Measurements from ENCODE around the gene MRAS.

The MRAS gene

DNA sequence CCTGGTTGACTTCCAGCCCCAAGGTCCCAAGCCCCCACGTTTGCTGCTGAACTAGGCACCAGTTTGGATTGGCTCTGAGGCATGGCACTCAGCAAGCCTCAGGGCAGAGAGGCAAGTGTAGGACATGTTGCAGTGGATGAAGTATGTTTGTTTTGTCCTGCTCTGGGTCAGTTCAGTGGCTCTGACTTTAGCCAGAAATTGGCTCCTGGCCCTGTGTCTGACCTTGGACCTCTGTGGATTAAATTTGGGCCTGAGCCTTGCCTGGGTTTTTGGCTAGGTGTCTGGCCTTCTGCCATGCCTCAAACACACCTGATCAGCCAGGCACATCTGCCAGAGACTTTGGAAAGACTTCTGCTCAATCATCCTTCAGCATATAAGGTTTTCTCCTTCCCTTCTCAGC, 3.6 kb upstream of the MRAS start:
- DNase-seq, result no peak

DNA sequence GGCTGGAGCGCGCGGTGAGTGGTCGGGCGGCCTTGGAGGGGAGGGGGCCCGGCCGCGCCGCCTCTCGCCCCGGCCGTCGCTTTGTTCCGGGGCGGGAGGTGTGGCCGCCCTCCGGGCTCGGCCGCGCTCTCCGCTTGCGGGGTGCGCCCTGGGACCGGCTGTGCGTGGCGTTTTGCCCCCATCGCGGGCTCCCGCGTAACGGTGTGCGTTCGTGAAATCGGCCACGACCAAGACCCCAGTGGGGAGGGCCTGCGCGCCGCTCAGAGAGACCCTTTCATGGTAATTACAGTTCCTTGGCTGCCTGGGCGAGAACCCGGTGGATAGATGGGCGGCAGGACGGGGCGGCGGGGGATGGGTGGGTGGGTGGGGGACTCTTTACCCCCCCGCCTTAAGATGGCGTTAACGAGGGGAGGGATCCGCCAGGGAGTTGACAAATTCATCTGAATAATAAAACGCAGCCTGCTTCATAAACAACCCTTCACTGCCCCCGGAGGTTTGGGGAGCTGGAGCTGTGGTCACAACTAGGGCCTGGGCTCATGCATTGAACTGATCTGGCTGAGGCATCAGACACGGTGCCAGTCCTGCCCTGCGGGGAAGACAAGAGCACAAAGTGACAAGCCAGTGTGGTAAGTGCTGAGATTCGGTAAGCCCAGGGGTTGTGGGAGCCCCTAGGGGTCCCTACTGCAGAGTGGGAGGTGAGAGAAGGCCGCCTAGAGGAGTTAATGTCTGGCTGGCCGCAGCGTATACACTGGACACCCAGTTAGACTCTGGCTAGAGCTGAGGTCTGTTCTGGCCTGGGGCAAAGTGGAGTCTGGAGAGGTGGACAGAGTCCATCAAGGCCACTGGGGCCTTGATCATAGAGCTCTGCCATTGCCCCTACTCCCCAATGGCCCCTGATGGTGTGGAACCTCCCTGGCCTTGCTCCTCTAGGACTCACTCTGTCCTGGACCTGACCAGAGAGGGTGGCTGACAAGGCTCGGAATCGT, 668 bp downstream of the MRAS start:
- DNase-seq, result no peak

DNA sequence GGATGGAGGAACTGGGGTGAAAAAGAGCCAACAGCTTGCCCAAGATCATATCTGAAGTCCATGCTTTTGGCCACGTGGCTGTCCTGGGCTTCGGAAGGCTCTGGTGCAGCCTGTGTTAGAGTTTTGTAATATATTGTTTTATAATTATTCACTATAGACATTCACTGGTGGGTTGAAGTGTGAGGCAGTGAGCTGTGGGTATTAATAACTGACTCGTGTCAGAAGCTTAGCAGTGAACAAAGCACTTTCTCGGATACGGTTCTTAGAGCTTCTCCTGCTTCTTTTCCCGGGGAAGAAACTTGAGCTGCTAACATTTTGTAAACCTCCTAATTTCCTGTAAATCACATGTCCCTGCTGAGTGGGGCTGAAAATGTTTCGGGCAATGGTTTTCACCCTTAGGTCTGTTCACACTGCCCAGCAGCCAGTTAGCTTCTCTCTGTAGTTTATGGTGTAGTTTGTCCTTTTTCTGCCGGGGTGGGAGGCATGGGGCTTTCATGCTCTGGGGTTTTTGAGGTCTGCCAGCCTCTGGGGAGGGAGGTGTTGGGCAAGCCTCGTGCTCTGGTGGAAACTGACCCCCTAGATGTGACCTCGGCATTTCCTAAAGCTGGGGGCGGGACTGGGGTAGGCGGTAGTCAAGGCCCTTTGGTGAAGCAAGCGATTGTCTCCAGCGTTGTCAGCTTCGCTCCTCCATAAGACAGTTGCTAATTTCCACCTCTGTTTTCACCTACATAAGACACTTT, 1.7 kb downstream of the MRAS start:
- DNase-seq, result no peak

DNA sequence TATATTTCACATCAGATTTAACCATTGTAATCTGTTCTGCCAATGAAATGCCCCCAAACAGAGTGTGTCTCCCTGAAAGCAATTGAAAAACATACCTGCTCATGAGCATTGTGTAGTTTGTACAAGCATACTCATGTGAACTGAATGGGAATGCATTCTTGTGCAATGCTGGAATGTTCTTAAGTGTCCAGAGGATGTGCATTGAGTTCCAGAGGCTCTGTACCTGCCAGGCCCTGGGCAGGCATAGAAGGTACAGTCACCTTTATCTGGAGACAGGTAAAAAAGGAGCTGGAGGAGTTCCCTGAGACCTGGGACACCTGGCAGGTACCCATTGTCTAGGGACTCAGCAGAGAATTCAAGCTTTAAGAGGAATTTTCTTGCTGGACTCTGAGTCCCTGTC, 2.8 kb downstream of the MRAS start:
- no peak for DNase-seq

DNA sequence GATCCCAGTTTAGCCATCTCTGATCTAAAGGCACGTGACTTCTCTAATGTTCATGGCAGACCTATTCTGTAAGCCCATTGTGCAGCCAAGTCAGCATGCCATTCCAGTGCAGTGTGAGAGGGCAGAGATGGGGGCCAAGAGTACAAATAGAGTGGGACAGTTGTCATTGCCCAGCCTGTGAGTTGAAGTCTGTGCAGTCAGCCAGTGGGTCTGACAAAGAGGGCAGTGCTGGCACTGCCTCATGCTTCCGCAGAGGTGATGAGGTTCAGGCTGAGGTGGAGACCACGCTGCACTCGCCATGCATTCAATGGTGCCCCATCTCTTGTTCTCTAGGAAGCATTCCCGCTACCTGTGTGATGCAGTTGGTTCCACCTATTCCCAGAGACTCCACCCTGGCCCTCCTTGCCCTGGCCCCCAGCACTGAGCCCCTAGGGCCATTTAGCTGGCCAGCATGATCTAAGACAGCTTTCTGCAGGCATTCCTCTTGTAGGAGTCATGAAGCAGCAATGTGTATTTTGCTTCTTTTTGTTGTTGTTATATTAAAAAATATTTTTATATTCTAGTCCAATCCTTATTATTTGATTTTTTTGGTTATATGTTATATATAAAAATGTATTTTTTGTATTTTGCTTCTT, 3.7 kb downstream of the MRAS start:
- DNase-seq, result no peak

DNA sequence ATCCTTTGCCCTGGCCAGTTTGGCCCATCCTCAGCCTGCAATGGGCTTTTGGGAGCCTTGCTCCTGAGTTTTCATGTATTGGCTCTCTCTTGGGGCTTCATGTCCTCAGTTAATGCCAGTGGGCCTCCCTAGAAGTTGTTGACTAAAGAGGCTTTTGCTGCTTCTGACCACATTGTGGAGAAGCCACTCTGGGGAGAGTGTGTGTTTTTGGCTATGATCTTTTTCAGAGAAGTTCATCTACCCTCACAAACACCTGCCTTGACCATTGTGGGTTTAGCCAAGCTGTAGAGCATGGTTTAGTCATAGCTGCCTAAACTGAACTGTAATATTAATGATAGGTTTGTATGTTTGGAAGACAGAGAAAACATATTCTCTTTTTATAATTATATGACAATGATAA, 6.0 kb downstream of the MRAS start:
- DNase-seq, result no peak

DNA sequence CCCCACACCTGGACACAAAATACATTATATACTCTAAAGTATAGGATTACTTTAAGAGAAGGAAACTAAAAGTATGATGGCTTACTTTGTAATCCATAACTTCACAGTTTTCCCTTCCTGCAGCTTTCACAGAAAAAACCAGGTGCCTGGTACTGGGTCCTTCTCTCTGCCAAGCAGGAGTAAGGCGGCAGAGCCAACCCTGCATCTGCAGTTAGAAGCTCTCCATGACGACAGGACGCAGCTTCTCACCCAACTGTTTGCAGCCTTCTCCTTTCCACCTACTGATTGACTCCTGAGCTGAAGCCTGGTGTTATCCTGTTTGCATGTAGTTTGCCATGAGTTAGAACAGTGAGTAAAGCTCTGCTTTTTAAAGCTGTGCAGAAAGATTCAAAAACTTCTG, 6.7 kb downstream of the MRAS start:
- DNase-seq, result no peak

DNA sequence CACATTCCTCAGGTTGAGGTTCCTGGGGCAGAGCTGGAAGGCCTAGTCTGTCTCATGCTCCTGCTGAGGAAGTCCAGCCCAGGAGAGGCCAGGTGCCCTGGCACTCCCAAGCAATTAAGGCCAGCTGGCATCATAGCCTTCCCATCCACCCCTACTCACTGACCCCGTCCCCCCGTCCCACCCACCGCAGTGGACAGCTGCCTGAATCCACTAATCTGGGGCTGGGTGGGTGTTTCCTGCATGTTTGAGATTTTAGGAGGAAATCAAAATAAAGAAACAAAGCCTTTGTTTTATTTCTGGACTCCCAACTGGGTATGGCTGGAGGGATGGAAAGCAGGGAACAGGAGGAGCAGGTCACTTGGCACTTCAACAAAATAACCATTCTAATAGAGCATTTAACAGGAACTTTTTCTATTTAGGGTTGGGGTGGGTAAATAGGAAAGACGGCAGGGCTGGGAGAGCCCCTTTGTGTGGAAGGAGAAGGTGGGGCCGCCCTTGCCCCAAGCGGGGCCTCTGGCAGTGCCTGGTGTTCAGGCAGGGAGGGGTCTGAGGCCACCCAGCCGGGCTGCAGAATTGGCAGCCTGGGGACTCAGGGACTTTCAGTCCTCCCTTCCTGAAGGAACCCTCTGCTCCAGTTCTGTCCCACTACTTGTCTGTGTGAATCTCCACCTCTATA, 8.5 kb downstream of the MRAS start:
- no peak for DNase-seq

DNA sequence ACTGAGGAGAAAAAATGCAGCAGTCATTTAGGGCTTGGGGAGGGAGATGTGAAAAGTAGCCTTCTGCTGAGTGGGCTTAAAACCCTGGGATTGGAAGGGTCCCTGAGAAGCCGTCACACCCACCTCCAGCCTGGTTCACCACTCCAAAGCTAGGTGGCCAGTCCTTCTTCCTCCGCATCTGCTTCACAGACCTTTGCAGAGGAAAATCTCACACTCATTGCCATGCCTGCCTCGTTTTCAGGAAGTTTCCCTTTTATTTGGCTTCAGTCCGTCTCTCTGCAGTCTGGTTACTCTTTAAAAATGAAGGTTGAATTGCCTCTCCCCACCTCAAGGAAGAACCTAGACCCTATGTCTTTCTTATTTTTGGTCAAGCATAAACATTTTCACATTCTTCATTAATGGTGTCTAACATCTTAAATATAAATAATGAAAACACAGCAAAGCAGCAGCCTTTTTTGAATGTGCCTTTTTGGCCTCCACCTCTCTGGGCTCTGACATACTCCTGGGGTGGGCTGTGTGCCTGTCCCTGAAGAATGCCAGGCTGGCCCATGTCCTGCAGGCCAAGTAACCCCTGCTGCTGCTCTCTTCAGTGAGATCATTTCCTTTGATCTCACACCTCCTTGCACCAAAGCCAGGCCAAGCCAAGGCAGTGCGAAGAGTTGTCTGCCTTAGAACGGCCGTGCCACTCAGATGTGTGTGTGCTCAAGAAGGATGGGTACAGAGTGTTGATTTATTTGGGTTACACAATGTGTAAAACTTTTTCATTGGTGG, 11.0 kb downstream of the MRAS start:
- no peak for DNase-seq

DNA sequence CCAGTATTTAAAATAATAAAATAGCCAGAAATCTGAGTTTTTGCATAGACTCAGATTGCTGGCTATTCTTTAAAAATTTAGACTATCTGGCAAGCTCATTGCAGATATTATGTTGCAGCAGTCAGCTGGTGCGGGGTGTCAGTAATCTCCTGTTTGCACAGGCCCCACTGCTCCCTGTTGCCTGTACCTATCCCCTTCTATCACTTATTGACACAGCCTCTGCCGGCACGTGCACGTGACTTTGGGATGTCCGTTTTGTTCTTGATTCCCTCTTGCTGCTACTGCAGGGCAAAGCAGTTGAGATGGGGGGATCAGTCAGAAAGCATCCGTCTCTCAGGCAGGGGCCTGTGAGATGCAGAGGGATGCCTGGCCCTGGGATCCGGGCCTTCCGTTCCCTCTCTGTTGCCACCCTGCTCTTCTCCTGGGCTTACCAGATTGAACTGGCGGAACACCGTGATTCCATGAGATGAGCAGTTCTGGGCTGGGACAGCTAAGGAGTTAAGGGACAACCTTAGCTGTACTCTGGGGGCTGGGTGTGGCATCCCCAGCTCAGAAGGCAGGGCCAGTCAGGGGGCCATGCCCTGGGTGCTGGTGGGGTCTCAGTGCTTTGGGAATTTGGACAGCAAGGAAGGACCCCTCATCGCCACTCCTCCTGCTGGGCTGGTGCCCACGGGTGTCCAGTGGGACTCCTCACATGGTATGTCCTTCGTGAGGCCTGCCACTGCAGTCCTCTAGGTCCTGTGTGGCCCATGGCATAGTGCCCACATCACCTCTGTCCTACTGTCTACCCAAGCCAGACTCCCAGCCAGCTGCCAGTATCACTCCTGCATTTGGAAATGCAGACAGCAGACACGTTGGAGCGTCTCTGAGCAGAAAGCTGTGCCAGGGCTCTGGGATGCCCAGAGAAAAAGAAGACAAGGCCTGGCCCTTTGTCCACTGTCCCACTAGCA, 11.8 kb downstream of the MRAS start:
- no peak for DNase-seq

DNA sequence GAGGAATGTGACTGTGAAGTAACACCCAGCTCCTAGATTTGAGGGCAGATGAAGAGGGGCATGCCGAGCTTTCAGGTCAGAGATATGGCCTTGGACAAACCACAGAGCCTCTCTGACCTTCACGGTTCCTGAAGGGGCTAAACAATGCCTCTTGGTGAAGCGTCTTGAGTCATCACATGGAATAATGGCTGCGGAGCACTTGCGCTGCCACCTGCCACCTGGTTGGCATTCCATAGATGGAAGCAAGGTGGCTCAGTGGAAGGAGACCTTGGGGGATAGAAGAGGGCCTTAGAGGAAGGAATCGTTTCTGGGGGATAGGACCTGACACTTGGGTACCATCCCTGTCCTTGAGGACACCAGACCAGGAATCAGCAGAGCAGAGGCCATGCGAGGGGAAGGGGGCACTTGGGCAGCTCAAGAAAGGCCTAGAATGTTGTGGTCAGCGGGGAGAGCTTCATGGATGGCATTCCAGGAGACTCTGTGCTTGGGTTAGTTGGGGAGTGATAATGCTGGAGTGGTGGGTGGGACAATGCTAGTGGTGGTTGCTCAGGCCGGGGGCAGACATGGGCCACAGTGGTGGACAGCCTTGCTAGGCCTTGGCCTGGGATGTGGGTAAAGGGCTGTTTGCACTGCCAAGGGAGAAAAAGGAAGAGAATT, 12.6 kb downstream of the MRAS start:
- DNase-seq, result no peak

DNA sequence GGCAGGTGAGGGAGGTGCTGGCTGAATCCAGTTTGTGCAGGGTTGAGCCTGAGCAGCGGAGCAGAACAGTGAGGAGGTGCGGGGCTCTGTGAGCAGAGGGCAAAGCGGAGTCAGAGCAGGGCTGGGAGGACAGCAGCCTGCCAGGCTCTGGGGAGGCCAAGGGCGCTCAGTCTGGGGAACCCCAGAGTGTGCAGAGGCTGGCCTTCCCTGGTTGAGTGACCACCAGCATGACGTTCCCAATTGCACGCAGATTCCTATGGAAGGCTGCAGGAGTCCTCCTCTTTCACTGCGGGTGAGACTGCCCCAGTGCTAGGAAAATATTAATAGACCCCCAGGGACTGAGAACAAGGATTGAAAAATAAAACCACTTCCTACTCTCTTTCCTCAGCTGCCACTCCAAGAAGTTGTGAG, 13.2 kb downstream of the MRAS start:
- DNase-seq, result no peak

DNA sequence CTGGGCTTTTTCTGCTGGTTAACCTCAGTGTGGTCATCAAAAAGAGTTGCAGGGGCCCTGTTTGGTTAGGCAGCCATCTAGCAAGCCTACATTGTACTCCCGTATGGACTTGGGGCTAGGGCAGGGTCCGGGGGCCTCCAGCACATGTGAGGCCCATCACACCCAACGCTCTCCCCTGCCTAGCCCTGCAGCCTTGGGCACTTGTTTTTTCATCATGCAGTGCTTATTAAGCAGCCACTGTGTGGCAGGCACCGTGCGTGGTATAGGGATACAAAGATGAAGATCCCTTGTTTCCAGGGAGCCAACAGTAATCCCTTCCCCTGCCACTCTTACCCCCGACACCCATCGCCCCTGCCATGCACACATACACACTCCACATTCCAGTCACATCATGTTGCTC, 14.2 kb downstream of the MRAS start:
- no peak for DNase-seq

DNA sequence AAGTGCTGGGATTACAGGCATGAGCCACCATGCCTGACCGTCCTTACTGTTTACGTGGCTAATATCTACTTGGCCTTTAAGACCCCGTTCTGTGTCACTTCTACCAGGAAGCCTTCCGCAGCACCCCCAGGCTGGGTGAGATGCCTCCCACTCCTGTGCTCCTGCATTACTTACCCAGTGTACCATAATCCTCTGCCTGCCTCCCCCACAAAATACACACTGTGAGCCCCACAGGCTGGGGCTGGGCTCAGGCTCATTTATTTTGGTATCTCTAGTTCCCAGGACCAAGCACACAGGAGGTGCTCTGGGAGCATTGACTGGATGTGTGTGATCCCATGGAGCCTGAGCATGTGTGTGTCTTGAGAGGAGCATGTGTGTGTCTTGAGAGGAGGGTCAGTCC, 14.9 kb downstream of the MRAS start:
- DNase-seq, result no peak

DNA sequence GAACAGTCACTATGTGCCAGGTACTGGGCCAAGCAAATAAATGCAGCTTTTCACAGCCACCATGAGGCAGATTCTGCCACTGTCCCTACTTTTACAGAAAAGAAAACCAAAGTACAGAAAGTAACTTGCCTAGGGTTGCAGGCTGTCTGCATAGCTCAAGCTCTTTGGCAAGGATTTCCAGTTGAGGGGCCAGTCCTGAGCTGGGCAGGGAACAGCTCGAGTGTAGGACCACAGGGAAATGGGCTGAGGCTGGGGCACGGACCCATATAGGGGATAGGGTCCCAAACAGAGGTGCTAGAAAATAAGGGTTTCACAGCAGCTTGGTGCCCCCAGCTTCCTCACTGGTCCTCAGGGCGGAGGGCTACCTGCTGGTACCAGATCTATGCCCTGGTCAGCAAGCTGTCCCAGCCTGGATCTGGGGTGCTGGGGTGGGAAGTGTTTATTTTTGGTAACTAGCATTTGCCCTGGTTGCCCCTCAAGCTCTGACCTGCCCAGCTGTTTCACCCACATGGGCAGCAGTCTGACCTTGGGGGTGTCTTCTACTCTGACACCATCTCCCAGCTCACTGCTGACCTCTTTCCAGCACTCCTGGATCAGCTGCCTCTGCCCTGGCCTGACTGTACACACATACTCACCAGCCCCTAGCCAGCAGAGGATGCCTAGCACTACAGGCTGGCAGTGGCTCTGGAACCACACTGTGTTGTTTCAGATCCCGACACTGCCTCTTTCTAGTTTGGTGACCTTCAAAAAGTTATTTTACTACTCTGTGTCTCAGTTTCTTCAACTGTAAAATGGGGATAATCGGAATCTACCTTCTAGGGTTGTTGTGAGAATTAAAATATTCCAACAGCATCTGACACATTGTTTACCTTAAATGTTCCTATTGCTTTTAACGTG, 16.2 kb downstream of the MRAS start:
- DNase-seq, result no peak

DNA sequence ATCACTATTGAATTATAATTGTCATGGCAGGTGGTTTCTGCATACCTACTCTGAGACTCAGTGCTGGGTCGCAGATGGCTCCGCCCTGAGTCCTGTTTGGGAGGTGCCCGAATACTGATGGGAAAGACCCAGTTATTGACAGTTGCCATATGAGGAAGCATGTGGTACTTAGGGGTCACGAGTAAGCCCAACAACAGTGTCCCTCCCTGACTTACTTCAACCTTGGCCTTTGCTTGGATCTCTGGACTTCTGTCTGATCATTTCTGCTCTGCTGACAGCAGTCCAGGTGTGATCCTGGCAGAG, 16.8 kb downstream of the MRAS start:
- DNase-seq, result no peak

DNA sequence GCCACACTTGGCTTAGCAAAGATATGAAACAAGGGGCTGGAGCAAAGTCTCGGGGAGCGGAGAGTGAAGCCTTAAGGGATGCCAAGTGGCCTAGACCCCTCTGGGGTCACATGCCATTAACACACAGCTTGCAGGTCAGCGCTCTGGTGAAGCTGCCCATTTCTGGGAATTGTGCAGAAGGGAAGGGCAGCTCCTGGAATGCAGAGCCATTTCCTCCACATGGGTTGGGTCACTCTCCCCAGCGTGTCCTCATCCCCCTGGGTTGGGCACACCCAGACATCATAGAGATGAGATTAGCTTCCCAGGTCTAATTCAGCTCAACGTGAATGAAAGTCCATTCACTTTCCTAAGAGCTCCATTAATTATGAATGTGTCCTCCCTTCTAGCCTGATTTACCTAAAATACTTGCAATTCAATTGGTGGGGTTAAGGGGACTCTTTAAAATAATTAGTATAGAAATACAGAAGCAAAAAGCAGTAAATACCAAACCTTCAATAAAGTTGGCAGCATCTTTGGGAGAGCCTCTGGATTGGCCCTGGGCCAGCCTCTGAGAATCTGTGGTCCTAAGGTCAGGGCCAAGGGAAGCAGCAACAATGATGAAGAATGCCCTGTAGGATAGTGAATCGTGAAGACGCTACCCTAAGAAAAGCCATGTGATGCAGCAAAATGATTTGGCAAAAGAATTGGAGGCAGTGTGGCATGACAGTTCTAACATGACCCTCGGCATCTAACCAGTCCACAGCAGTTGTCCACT, 17.8 kb downstream of the MRAS start:
- no peak for DNase-seq

DNA sequence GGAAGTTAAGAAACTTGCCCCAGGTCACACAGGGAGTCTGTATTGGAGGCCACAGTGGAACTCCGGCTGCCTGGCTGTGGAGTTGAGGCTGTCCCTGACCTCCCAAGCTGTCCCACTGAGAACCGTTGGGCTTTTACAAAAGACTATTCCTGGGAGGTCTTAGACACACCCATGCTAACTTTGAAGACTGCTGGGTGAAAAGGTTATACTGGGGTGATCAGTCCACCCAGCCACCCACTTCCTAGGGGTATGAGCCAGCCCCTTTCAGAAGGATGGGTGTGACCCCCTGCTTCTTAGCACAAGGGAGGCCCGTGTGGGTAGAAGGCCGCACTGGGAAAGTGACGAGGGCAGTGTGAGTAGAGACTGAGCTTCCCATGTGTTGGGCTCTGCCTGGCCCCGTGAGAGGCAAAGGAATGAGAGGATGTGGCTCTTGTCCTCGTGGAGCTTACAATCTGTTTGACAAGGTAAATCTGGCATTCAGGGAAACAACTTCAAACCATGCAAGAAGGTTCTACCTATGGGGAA, 19.0 kb downstream of the MRAS start:
- DNase-seq, result no peak

DNA sequence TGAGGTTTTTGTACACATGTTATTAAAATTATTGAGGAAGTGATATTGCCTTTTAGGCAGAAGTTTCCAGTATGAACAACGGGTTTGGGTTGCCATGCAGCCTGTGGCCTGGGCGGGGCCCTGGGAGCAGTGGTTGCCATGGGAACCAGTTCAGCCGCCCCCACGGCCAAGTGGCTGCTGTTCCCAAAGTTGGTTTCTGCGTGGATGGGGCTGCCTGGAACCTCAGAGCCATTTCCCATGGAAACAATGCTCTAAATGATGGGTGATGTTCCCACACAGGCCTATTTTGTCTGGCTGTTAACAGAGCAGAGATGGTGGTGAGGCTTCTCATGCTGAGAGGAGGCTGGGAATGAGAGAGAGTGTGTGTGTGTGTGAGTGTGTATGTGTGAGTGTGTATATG, 19.5 kb downstream of the MRAS start:
- peak; percentile 20 for DNase-seq

Measured in CD4-positive, alpha-beta T cell treated with Interleukin-10 for 1 hour (primary cell).